NCI-H1105 treated with DMSO at 0.1 percent for 48 hours (cell line): ENCODE data around the gene SLC35G4.
"Not testable (repeated sequence)": the region's sequence is repeated elsewhere in the genome, so short reads cannot be mapped to it uniquely, and the experiment has no call there.

Experiments
- DNase-seq: peaks from one replicate; lab custom pipeline; 2025; lab: John Stamatoyannopoulos, UW

SLC35G4 gene

DNA sequence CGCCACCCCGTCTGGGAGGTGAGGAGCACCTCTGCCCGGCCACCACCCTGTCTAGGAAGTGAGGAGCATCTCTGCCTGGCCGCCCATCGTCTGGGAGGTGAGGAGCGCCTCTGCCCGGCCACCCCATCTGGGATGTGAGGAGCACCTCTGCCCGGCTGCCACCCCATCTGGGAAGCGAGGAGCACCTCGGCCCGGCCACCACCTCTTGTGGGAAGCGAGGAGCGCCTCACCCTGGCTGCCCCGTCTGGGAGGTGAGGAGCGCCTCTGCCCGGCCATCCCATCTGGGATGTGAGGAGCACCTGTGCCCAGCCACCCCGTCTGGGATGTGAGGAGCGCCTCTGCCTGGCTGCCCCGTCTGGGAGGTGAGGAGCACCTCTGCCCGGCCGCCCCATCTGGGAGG is 4.6 kb downstream of the SLC35G4 start:
- DNase-seq = not testable (repeated sequence)

DNA sequence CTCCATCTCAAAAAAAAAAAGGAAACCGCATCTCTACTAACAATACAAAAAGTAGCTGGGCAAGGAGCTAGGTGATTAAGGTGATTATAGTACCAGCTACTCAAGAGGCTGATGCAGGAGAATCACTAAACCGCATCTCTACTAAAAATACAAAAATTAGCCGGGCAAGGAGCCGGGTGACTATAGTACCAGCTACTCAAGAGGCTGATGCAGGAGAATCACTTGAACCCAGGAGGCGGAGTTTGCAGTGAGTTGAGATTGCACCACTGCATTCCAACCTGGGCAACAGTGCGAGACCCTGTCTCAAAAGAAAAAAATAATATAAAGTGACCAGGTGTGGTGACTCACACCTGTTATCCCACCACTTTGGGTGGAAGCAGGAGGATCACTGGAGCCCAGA is 5.6 kb downstream of the SLC35G4 start:
- DNase-seq = not testable (repeated sequence)

DNA sequence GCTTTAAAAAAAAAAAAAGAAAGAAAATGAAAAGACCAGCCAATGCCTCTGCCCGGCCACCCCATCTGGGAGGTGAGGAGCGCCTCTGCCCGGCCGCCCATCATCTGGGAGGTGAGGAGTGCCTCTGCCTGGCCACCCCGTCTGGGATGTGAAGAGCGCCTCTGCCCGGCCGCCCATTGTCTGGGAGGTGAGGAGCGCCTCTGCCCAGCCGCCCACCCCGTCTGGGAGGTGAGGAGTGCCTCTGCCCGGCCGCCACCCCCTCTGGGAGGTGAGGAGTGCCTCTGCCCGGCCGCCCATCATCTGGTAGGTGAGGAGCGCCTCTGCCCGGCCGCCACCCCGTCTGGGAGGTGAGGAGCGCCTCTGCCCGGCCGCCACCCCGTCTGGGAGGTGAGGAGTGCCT is 37.9 kb downstream of the SLC35G4 start:
- DNase-seq = not testable (repeated sequence)

DNA sequence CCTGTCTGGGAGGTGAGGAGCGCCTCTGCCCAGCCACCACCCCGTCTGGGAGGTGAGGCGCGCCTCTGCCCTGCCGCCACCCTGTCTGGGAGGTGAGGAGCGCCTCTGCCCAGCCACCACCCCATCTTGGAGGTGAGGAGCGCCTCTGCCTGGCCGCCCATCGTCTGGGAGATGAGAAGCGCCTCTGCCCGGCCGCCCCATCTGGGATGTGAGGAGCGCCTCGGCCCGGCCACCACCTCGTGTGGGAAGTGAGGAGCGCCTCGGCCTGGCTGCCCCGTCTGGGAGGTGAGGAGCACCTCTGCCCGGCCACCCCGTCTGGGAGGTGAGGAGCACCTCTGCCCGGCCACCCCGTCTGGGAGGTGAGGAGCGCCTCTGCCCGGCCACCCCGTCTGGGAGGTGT is 38.4 kb downstream of the SLC35G4 start:
- DNase-seq = not testable (repeated sequence)

GRCh38 chr18:11649839-11650238 is 40.4 kb downstream of the SLC35G4 start:
- DNase-seq = no peak

DNA sequence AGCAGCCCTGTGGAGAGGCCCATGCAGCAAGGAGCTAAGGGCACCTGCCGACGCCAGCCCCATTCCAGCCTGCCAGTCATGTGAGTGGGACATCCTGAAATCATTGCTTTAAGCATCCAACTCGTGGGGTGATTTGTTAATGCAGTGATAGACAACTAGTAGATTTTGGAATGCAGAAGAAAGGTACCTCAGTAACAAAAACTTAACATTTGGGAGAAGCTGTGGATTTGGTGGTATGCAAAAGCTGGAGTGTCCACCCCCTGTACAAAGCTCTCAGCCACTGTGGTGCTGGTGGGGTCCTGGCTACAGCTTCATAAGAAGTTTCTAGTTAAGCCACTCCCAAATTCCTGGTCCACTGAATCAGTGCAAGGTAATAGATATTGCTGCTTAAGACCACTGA is 42.5 kb downstream of the SLC35G4 start:
- no peak for DNase-seq

GRCh38 chr18:11653521-11653920 is 44.1 kb downstream of the SLC35G4 start:
- no peak for DNase-seq

- peak; percentile 9 for DNase-seq
Observed at GRCh38 chr18:11654736-11655605, 45.6 kb downstream of the SLC35G4 start.

GRCh38 chr18:11655606-11655932 is 46.2 kb downstream of the SLC35G4 start:
- no peak for DNase-seq

DNA sequence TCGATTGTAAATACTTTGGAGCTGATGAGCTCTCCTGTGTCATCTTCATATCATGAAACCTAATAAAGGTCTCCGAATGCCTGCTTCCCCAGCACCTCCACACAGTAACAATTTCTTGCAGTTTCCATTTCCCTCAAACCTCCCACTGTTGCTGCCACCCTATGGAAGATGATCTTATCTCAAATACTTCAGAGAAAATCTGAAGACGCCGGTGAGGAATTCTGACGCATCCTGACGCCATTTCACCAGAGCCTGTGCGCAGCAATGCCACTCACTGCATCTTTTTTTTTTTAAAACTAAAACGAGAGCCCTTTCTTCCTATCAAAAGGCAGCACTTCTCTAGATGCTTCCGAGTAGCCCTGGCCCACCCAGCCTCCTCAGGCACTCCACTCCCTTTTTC is 47.8 kb downstream of the SLC35G4 start:
- DNase-seq = no peak

- no peak for DNase-seq
Observed at GRCh38 chr18:11657554-11657953, 48.2 kb downstream of the SLC35G4 start.

GRCh38 chr18:11658019-11658418 is 48.6 kb downstream of the SLC35G4 start:
- no peak for DNase-seq

DNA sequence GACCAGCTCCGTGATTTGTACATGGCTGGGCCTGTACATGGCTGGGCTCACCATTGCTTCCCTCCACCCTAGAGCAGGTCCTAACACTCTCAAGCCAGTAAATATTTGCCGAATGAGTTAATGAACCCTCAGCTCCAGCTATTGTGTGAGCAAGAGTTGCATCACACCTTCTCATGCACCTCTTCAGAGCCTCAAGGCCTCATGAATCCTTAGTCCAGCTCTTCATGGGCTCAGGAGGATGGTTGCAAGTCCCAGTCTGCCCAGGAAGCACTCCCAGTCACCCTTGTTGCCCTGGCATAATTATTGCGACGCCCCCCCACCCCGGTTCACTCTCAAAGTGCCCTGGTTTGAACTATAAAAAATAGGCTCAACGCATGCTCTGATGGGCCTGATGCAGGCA is 49.6 kb downstream of the SLC35G4 start:
- no peak for DNase-seq
